HS-5 (cell line): ENCODE results near the gene CIB4.

ENCODE experiments used
- DNase-seq: peaks from one replicate; pipeline ENCODE4 v3.0.0-alpha.2; 2012; ENCODE audit warnings: low read depth

CIB4 gene

DNA sequence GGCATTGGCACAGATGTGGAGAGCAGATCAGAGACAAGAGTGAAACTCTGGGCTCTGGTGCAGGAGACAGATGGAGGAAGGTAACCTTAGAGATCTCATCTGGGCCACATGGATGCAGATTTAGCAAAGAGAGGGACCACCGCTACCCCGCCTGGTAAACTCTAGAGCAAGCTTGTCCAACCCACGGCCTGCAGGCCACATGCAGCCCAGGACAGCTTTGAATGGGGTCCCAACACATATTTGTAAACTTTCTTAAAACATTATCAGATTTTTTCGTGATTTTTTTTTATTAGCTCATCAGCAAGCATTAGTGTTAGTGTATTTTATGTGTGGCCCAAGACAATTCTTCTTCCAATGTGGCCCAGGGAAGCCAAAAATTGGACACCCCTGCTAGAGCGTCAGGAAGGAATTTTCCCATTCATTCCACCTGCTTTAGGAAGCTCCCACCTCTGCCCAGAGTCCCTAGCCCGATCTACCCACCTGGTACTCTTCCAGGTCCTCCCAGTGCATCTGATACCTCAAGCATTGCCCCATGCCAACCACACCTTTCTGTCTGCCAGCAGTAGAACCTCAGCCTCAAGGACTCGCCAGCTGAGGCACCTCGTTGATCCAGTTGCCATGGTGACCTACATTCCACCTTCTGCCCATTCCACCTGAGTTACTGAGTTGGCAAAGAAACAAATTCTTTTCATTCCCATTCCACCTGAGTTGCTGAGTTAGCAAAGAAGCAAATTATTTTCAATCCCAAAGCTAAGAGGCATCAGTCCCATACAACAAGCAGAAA lies at the start of gene CIB4:
TSS of gene CIB4 (minus strand) at position 586 of the 784 bp plus-strand sequence. CDS start at position 534, 52 bp downstream.
- no peak for DNase-seq

DNA sequence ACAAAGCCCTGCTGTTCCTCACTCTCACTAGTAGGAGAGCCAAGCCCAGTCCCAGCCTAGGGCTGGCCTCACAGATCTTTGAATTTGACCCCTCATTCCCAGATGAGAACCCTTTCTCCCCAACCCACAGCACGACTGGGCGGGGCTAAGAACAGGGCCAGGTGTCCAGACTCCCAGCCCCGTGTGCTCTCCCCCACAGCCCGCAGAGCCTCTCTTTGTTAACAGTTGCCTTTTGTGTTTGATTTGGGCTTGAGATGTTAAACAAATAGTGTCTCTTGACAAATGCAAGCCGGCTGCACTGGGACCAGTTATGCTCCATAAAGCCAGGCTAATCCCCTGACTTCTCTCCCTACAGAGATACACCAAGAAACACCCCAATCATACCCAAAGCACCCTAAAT lies 46.6 kb upstream of the CIB4 start:
- DNase-seq = no peak

DNA sequence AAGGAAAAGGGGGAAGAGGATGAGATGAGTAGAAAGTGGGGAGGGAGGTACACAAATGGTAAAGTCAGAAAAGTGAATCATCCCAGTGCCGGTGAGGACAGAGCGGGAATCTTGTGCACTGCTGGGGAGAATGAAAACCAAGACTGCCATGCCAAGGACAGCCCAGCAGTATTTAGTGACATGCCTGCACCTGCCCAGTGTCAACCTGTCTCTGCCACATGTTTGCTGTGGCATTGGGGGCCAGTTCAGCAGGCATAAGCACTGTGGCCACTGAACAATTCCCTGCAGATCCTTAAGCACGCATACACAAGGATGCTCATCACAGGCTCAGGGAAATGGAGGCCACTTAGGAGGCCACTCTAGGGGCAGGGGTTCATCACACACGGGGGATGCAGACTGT lies 46.2 kb upstream of the CIB4 start:
- no peak for DNase-seq

DNA sequence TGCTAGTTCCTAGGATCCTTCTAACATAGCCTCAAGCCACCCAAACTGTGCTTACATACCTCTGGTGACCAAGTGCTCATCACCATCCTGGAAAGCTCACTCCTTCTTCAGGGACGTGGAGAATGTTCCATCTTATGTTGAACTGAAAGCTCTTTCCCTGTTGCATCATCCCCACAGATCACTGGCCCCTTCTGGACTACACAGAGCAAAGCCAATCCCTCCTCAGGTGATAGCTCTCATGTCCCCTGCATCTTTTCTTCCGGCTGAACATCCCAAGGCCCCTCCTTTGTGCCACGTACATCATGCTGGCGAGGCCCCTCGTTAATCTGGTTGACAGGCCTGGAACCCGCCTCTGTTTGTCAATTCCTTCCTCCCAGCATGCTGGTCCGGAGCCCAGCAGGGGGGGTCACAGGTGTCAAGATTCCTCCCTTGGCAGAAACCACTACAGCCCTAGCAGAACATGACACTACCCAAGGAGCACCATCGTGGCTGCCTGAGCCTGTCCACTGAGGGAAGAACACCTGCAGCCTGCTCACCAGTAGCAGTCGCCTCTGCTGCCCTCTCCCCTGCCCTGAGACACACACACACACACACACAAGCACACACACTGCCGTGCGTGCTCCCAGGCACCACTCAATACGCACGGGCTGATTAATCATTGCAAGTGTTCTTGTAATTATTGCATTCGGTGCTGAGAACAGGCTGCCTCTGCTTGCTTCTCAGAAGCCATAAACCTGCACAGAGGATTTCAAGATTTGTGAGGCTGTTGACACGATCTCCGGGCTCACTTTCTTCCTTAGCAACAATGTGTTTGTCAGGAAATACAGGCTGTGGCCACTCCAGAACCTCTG lies 45.0 kb upstream of the CIB4 start:
- DNase-seq = no peak

DNA sequence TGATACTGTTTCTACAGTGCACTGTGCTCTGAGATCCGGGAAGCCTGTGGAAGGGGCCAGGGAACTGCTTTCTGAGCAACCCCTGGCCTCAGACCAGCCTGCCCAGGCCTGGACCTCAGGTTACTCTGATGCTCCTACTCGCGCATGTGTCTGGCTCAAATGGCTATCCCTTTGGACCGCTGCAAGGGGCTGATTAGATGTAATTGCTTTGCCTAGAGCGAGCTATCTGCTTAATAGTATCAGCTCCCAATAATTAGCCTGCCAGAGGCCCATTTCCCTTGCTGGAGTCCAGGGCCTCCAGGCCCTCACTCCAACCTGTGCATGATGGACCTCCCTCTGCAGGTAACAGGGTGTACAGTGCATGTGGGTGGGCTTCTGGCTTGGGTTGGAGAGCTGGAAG lies 44.2 kb upstream of the CIB4 start:
- DNase-seq = no peak

DNA sequence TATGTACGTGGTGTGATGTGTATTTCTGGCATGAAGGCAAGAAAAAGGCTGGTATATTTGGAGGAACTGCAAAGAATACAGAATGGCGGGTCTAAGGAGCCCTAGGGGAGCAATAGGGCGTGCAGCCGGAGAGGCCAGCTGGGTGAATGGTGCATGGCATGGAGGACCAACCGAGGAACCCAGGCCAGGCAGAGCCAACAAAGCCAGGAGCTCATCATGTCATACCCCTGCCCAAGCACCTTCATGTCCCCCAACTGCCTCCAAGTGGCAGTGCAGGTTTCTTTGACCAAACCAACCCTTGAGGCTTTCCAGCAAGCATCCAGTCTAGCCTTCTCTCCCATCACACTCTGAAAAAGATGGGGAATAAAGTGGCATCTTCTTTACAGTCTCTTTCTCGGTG lies 42.4 kb upstream of the CIB4 start:
- DNase-seq = no peak

DNA sequence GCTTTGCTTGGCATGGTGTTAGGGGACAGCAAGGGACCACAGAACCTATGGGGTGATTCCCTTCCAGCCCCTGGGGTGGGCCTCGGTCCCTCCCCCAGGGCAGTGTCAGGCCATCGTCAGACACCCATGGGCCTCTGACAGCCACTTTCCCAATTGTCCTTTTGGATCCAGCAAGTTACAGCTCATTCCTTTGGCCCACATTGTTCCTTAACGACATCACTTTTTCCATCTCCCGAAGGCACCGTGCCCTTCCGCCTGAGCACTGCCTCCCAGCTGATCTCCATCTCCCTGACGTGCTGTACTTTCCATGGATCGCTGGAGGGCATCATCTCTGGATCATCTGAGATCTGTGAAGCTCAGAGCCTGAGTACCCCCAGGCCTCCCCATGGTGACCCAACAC lies 41.0 kb upstream of the CIB4 start:
- no peak for DNase-seq

DNA sequence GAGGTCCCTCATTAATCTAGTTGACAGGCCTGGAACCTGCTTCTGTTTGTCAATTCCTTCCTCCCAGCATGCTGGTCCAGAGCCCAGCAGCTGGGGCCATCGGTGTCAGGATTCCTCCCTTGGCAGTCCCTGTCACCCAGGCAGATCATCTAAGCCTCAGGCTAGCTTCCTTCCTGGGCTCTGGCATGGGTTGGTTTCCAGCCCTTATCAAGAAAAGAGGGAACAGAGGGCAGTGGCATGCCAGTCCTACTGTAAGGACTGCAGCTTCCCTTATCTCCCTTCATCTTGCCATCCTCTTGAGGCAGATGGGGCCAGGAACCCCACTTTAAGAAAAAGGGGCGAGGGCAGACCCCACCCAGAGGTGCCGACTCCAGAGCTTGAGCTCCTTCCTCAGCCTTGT lies 40.5 kb upstream of the CIB4 start:
- no peak for DNase-seq

DNA sequence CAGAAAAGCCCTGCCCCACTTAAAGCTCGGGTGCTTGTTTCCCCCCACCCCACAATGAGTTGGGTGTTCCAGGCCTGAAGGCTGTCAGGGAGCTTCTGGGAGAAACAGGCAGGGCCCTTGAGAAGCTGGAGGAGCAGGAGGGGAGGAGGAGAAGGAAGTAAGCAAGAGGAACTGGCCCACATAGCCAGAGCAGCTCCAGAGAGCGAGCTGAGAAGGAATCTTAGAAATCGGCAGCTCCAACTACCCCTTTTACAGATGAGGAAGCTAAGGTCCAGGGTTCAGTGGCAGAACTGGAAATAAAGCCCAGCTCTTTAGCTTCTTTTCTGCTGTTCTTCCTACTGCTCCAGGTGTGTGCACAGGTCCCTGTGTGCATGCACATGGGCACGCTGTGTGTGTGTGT lies 38.7 kb upstream of the CIB4 start:
- no peak for DNase-seq

DNA sequence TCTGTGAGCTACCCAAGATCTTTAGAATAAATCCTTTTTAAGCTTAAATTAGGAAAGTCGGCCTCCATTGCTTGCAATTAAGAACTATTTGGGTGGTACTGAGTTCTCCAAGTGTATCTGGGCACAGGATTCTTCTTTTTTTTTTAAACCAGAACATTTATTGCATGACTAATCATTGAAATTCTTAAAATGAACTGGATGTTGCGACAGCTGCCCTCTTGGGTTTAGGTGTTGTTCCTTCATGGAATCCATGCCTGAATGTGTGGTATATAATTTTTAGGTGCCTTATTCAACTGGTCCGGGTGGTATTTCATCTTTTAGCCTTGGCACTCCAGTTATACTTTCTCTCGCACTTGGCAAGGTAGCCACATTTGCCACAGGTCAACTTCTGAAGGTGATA lies 36.9 kb upstream of the CIB4 start:
- peak; percentile 26 for DNase-seq

DNA sequence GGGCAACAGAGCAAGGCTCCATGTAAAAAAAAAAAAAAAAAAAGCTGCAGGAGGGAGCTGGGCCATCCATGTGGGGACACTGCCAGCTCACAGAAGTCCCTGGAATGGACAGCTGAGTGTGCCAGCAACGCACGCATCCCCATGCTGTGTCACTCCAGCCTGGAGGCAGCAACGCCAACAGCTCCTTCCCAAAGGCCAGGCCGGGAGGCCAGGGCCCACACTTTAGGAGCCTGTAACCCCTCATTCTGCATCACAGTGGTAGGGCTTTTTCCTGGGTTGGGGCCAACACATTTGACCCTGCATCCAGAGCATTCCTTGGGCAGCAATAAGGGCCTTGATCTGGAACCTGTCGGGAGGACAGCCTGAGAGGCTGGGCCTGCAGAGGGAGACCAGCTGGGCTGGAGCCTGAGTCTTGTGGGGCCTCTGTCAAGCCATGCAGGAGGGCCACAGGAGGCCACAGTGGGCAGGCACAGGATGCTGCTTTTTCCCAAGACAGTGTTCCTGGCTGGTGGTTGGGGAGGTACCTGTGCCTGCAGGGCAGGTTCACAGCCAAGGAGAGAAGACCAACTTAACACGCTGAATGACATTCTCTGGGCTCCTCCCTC lies 34.6 kb upstream of the CIB4 start:
- DNase-seq = no peak

DNA sequence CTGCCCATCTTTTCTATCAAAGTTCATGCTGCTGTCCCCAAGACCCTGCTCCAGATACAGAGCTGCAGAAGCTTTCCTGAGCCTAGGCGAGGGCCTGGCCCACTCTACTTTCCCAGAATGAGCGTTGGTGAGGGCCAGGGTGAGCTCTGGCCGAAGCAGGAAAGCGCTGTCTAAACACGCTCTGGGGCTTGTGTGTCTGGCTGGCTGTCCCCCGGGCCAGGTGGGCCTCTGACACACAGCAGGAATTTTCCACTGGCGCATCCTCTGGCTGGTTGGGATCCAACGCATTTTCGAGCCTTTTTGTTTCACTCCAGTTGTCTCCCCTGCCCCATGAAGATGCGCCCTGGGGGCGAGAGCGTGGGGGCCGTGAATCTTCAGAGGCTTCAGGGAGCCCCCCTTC lies 33.6 kb upstream of the CIB4 start:
- no peak for DNase-seq

DNA sequence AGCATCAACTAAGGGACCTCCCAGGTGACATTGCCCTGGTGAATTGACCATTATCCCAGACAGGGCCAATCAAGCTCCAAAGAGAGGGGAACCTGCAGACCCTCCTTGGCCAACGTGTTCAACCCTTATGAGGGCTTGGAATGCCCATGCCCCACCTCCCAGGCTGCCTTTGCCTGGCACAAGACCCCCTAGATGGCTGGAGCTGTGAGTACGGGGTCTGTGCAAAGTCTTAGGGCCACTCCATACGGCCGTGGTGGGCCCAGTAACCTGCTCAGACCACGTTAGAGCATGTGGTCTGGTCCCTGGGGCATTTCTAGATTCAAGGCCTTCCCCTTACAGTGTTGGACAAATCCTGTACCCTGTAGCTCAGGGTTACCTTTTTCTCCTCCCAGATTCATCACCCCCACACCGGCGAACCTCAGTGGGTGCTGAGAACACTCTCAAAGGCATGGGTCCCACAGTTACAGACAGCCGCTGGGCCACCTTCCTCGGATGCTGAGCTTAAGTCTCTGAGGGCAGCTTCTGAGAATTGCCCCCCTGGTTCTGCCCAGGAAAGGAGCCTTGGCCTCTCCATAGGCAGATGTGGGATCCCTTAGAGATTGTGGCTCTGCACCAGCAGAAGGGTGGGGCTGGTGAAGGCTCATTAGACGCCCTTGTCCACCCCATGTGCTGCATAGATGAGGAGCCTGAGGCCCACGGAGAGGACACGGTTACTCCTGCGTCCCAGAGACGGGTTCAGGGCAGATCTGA lies 33.0 kb upstream of the CIB4 start:
- DNase-seq = no peak

DNA sequence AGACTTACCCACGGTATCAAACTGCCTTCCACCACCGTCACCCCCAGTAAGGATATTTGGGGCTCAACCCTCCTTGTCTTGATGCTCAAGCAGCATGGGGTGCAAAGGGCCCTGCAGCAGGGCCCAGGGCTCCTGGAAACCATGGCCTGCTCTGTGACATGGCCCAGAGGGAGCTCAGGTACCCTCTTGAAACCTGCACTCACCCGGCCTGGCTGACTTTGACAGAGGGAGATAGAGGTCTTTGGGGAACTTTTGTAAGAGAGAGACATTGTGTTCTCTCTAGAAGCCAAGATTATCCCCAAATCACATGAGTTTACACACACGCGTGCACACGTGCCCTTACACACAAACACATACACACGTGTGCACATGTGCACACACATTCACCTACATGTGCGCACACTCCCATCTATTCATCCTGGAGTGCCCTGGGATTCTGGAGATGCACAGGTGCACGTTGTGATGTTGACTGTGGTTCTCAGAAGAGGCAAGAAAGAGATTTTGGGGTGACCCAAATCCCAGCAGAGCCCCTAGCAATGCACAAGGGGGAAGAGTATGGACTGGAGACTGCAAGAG lies 31.7 kb upstream of the CIB4 start:
- DNase-seq = no peak

DNA sequence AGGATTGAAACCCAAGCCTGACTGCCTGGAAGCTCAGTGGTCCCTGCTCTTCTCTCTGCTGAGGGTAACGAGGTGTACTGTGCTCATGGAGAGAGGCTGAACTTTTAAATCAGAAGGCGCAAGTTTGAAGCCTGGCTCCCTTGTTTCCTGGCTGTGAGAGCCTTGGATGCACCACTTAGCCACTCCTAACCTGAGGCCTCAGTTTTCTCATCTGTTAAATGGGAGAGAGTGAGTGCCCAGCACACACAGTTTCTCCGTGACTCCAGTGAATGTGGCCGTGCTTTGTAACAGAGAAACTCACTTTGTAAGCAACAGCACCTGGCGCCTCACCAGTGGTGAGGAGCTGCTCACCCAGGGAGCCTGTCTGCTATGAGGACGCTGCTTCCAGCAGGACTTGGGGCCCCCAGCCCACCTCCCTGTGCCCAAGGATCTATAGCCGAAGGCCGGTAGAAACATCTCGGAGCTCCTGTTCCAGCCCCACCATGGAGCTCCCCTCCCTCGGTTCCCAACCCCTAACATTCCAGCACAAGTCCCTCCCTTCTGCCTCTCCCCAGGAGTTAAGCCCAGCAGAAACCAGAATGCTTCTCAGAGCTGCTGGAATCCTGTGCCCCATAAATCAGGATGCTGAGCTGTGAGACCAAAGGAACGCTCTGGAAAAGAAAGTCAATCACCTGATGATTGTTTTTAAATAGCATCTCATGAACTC lies 31.1 kb upstream of the CIB4 start:
- DNase-seq = no peak

DNA sequence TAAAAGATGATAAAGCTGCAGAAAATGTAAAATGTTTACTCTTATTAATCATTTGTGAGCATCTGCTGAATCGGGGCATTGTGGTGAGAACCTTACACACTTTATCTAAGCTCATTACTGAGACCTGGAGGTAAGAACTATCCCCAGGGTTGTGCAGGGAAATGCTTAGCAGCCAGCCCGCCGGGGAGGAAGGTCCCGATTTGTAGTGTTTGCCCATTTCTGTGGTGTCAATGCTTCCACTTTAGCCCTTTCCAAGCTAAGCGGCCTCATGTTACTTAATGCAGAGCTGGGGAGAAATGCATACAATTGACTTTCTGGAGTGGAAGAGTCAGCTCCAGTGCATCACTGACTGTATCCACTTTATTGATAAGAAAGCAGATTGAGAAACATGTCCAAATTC lies 30.5 kb upstream of the CIB4 start:
- DNase-seq = no peak

DNA sequence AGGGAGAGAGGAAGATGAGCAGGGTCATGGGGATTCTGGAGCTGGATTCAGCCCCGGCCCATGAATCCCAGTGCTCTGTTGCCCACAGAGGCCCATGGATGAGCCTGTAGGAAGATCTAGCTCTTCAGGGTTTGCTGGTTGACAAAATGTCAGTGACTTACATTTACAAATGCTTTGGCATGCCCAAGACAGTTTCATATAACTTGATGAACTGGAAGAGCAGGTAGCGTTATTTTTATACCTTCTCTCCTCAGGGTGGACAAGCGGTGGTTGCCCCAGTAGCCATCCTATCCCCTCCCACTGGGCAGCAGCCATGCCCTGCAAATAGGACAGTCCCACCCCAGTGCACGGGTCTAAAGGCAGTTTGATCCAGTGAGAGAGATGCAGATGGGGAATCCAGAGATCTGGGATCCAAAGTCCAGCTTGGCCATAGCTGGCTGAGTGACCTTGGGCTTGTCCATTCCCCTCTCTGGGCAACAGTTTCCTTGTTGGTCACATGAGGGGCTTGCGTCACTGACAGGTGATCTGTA lies 29.8 kb upstream of the CIB4 start:
- no peak for DNase-seq

DNA sequence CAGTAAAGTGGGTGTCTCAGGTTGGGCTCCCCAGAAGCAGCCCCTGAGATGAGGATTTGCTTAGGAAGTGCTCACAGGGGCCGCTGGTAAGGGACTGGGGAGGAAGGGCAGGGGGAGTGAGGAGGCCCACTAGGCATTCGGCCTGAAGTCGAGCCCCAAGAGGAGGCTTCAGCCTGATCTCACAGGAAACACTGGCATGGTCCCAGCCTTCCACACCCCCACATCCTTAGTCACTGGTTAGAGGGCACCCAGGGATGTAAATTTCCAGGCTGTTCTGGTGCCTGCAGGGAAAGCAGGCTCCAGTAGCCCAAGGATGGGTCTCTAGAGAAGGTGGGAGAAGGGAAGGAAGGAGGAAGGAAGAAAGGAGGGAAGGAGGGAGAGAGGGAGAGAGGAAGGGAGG lies 29.0 kb upstream of the CIB4 start:
- no peak for DNase-seq

DNA sequence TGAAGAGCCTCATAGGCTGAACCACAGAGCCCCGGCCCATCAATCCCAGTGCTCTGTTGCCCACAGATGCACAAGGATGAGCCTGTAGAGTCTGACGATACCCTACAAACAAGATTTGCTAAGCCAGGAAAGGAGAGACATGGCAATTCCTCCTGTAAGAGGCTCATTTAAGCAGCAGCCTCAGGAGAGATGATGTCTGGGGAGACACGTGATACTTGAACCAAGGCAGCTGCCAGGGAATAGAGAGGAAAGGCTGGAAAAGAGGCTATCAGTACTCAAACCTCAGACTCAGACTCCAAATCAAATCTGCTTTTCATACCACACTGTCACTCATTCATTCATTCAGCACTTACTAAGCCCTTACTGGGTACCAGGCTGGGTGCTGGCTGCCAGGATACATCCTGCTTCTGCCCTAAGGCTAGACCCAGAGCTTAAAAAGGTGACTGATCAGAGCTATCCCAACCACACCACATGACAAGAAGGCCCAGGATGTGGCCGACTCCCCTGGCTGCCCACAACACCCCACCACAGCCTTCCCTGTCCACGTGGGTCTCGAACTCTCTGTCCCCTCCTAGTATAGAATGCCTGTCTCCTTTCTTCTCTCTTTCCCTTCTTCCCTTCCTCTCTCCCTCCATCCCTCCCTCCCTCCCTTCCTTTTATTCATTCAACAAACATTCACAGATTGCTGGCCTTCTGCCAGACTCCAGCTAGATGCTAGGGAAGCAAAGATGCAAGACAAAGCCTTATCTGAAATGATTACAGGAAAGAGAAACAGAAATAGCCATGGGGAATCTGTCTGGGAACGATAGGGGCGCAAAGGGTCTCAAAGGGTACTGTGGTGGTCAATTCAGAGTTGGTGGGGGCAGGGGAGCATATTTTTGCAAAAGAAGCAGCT lies 27.9 kb upstream of the CIB4 start:
- DNase-seq = no peak

DNA sequence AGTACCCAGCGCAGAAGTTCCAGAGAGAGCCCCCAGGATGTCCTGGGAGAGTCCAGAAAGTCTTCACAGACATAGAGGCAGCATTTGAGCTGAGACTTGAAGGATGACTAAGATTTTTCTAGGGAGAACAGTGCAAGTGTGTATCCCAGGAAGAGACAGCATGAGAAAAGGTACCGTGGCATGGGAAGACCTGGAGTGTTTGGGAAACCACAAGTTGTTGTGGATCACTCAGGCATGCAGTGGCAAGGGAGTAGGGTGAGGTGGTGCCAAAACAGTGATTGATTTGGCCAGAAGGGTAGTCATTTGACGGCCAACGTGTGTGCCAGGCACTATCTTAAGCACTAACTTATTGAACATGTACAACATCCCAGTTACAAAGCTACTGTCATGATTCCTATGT lies 26.9 kb upstream of the CIB4 start:
- DNase-seq = no peak
